Left ventricle myocardium inferior (tissue), 1 donor: ENCODE results near the gene ANKRD33B. TPM values are rescaled to one million over a fixed set of nuclear protein-coding genes. Genes with fewer than 3 reads are reported as not detected.

ENCODE experiments used
- DNase-seq: peaks from one replicate; pipeline ENCODE4 v3.0.0-alpha.2; 2020
- H3K27ac ChIP-seq: fragments of 200-600 bp; replicated peaks from 2 replicates; pipeline ENCODE4 v1.8.0; 2021
- H3K27me3 ChIP-seq: fragments of 200-600 bp; 2 replicates; pipeline ENCODE4 v1.8.0; 2021; ENCODE audit warnings: low read depth
- H3K36me3 ChIP-seq: fragments of 200-600 bp; 2 replicates; pipeline ENCODE4 v1.8.0; 2021
- H3K4me1 ChIP-seq: fragments of 200-600 bp; 2 replicates; pipeline ENCODE4 v1.8.0; 2021
- H3K4me3 ChIP-seq: fragments of 200-600 bp; 2 replicates; pipeline ENCODE4 v1.8.0; 2021; ENCODE audit warnings: mild to moderate bottlenecking, moderate library complexity
- H3K9me3 ChIP-seq: fragments of 200-600 bp; replicated peaks from 2 replicates; pipeline ENCODE4 v1.8.0; 2021
- intact Hi-C: fragments of 100-400 bp; cut with micrococcal nuclease; formaldehyde crosslinking; loops from one replicate; pipeline ENCODE4 v1.11.0; 2022
- total RNA-seq: library from RNA; stranded (reverse); fragmentation: NEBNext Ultra II Directional; extraction: Animal tissue kit (Norgen Biotek cat#: 25700); gene quantifications from one replicate; pipeline ENCODE4 v1.2.1, GENCODE V29; 2021
- TF ChIP-seq, protein P1 (sequence below): fragments of 200-600 bp; IDR thresholded peaks from 2 replicates; pipeline ENCODE4 v1.8.0; 2021; ENCODE audit warnings: antibody characterized with exemption, mild to moderate bottlenecking, borderline replicate concordance
- donor health status: DM: no; HTN: yes; CAD: no; lungs with severe emphysema.

Gene ANKRD33B
- total RNA-seq, 1 donor from 2014 or later = 15.2 TPM

DNA sequence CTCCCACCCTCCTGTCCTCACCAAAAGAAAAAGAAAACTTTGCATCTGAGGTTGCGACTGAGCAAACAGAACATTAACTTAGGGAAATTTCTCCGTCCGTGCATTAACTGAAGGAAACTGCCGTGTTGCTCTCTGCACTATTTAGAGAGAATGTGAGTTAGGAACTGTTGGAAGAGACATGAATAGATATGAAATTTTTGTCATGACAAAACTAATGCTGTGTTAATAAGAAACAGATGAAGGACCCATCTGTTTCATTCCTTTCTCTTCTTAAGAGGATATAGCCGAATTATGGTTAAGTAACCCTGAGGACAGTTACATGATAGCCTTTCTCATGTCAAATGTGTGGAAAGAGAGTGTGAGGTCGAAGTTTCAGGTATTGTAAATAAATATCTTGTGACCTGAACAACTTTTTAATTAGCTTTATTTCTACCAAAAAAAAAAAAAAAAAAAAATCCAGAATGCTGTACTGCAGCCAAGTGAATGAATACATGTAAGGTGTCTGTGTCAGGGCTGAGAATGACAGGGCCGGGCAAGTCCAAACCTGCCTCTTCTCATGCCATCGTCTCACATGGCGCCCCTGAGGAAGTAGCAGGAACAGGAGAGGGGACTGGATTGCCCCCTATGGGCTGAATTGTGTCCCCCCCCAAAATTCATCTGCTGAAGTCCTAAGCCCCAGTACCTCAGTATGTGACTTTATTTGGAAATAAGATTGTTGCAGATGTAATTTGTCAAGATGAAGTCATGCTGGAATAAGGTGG is 35.6 kb upstream of the ANKRD33B start:
- TF ChIP-seq, protein P1, sequence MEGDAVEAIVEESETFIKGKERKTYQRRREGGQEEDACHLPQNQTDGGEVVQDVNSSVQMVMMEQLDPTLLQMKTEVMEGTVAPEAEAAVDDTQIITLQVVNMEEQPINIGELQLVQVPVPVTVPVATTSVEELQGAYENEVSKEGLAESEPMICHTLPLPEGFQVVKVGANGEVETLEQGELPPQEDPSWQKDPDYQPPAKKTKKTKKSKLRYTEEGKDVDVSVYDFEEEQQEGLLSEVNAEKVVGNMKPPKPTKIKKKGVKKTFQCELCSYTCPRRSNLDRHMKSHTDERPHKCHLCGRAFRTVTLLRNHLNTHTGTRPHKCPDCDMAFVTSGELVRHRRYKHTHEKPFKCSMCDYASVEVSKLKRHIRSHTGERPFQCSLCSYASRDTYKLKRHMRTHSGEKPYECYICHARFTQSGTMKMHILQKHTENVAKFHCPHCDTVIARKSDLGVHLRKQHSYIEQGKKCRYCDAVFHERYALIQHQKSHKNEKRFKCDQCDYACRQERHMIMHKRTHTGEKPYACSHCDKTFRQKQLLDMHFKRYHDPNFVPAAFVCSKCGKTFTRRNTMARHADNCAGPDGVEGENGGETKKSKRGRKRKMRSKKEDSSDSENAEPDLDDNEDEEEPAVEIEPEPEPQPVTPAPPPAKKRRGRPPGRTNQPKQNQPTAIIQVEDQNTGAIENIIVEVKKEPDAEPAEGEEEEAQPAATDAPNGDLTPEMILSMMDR = no peak
- H3K9me3 ChIP-seq = no peaks in the 10 kb centered on the region
- intact Hi-C loops = no loop called here
- H3K27me3 ChIP-seq = no peaks in the 10 kb centered on the region
- H3K4me3 ChIP-seq = no peak overlapping the region
- no peak overlapping the region for H3K27ac ChIP-seq
- no peaks in the 10 kb centered on the region for H3K36me3 ChIP-seq
- DNase-seq = no peak
- no peaks in the 10 kb centered on the region for H3K4me1 ChIP-seq

- Histone ChIP-seq H3K27ac (no peak overlapping the region), H3K4me1 (peaks cover 6% of the 10 kb centered on the region), H3K4me3 (no peak overlapping the region), H3K9me3 (no peaks in the 10 kb centered on the region), H3K36me3 (no peaks in the 10 kb centered on the region), H3K27me3 (no peaks in the 10 kb centered on the region)
- intact Hi-C loops = no loop called here
- DNase-seq = no peak
- TF ChIP-seq, protein P1 = no peak
These were observed 35.0 kb upstream of the ANKRD33B start for GRCh38 chr5:10528827-10529226.

DNA sequence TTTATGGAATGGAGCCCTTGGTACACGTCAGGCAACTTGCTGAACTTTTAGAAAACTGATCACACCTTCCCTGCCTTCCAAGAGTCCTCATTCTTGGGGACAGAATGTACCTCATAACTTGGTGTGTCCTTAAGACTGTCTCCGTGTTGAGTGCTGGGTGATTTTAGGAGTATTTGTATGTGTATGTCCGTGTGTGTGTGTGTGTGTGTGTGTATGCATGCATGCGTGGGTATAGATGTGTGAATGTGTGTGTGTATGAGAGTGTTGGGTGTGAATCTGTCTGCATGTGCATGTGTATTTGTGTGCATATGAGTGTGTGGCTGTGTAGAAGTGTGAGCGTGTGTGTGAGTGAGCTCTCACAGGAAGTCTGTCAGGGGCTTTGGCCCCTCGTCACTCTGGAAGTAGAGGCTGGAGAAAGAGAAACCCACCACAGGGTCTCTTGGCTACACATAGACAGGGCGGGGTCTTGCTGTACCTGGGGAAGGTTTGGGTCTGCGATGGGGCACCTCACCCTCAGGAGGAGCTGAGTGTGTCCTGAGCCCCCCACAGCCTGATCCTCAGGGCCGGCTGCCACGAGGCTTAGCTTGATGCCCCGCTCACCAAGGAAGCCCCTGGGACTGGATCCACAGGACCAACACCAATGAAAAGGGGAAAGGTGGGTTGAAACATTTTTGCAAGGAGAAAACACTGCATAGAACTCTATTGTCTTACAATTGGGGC is 33.1 kb upstream of the ANKRD33B start:
- DNase-seq = no peak
- Histone ChIP-seq H3K4me3 (no peak overlapping the region), H3K4me1 (peaks cover 6% of the 10 kb centered on the region), H3K9me3 (no peaks in the 10 kb centered on the region), H3K27ac (no peak overlapping the region), H3K27me3 (no peaks in the 10 kb centered on the region), H3K36me3 (no peaks in the 10 kb centered on the region)
- intact Hi-C loops = no loop called here
- TF ChIP-seq, protein P1 = no peak

GRCh38 chr5:10532421-10532820 is 31.4 kb upstream of the ANKRD33B start:
- H3K4me3 ChIP-seq = no peak overlapping the region
- H3K9me3 ChIP-seq = no peaks in the 10 kb centered on the region
- peaks cover 20% of the 10 kb centered on the region for H3K4me1 ChIP-seq
- DNase-seq = no peak
- no peaks in the 10 kb centered on the region for H3K36me3 ChIP-seq
- intact Hi-C loops = no loop called here
- TF ChIP-seq, protein P1 = no peak
- no peaks in the 10 kb centered on the region for H3K27me3 ChIP-seq
- no peak overlapping the region for H3K27ac ChIP-seq

GRCh38 chr5:10533226-10533625 is 30.6 kb upstream of the ANKRD33B start:
- Histone ChIP-seq H3K4me3 (peak overlapping the region; percentile 14), H3K9me3 (no peaks in the 10 kb centered on the region), H3K4me1 (peaks cover 22% of the 10 kb centered on the region), H3K36me3 (no peaks in the 10 kb centered on the region), H3K27me3 (no peaks in the 10 kb centered on the region), H3K27ac (no peak overlapping the region)
- intact Hi-C loops = no loop called here
- TF ChIP-seq, protein P1 = no peak
- no peak for DNase-seq
